NCI-H1048 (cell line): Measurements from ENCODE around the gene ALG13.
"Not testable (repeated sequence)": the region's sequence is repeated elsewhere in the genome, so short reads cannot be mapped to it uniquely, and the experiment has no call there.

Experiments used
- DNase-seq: peaks from one replicate; lab custom pipeline; 2025; lab: John Stamatoyannopoulos, UW

ALG13 gene

GRCh38 chrX:111759686-111760085 lies 78.7 kb downstream of the ALG13 start:
- DNase-seq: no peak

- no peak for DNase-seq
Measured at GRCh38 chrX:111761578-111762135, 80.7 kb downstream of the ALG13 start.

- DNase-seq: no peak
Measured at GRCh38 chrX:111778591-111778990, 97.6 kb downstream of the ALG13 start.

GRCh38 chrX:111779582-111779981 lies 98.6 kb downstream of the ALG13 start:
- DNase-seq: no peak

GRCh38 chrX:111784667-111785066 lies 103.7 kb downstream of the ALG13 start:
- DNase-seq: no peak

GRCh38 chrX:111790054-111790453 lies 109.1 kb downstream of the ALG13 start:
- not testable (repeated sequence) for DNase-seq
